ENCODE measurements around the gene ARFGAP2.

Gene ARFGAP2

GRCh38 chr11:47137476-47137875 lies 39.2 kb downstream of the ARFGAP2 start:
- H3K4me3 ChIP-seq (replicated peaks in 1 of 2; ENCODE audit: low read depth in 2 of 2, low read length in 2 of 2) = no peak overlapping the region
- DNase-seq (ENCODE audit: low read depth in 2 of 2) = no peak
- TF ChIP-seq CTCF (IDR thresholded peaks at IDR 0.05; ENCODE audit: low read depth, low read length) = no peak

- H3K4me3 ChIP-seq (replicated peaks in 1 of 2; ENCODE audit: low read depth in 2 of 2, low read length in 2 of 2) = no peak overlapping the region
- DNase-seq (ENCODE audit: low read depth in 2 of 2) = no peak
- no peak for TF ChIP-seq CTCF (IDR thresholded peaks at IDR 0.05; ENCODE audit: low read depth, low read length)
Measured at GRCh38 chr11:47136921-47137320, 39.8 kb downstream of the ARFGAP2 start.

- H3K4me3 ChIP-seq (replicated peaks in 1 of 2; ENCODE audit: low read depth in 2 of 2, low read length in 2 of 2) = no peak overlapping the region
- no peak for TF ChIP-seq CTCF (IDR thresholded peaks at IDR 0.05; ENCODE audit: low read depth, low read length)
- DNase-seq (ENCODE audit: low read depth in 2 of 2) = no peak
Measured at GRCh38 chr11:47136327-47136726, 40.4 kb downstream of the ARFGAP2 start.

- H3K4me3 ChIP-seq (replicated peaks in 1 of 2; ENCODE audit: low read depth in 2 of 2, low read length in 2 of 2) = no peak overlapping the region
- DNase-seq (ENCODE audit: low read depth in 2 of 2) = no peak
- no peak for TF ChIP-seq CTCF (IDR thresholded peaks at IDR 0.05; ENCODE audit: low read depth, low read length)
Measured at GRCh38 chr11:47132981-47133380, 43.7 kb downstream of the ARFGAP2 start.

- no peak for DNase-seq (ENCODE audit: low read depth in 2 of 2)
- H3K4me3 ChIP-seq (replicated peaks in 1 of 2; ENCODE audit: low read depth in 2 of 2, low read length in 2 of 2) = no peak overlapping the region
- no peak for TF ChIP-seq CTCF (IDR thresholded peaks at IDR 0.05; ENCODE audit: low read depth, low read length)
Measured at GRCh38 chr11:47132490-47132889, 44.2 kb downstream of the ARFGAP2 start.

GRCh38 chr11:47131136-47131535 lies 45.5 kb downstream of the ARFGAP2 start:
- H3K4me3 ChIP-seq (replicated peaks in 1 of 2; ENCODE audit: low read depth in 2 of 2, low read length in 2 of 2) = no peak overlapping the region
- TF ChIP-seq CTCF (IDR thresholded peaks at IDR 0.05; ENCODE audit: low read depth, low read length) = no peak
- DNase-seq (ENCODE audit: low read depth in 2 of 2) = no peak

- DNase-seq (ENCODE audit: low read depth in 2 of 2) = no peak
- TF ChIP-seq CTCF (IDR thresholded peaks at IDR 0.05; ENCODE audit: low read depth, low read length) = no peak
- no peak overlapping the region for H3K4me3 ChIP-seq (replicated peaks in 1 of 2; ENCODE audit: low read depth in 2 of 2, low read length in 2 of 2)
Measured at GRCh38 chr11:47130543-47130942, 46.1 kb downstream of the ARFGAP2 start.
